Measurements from ENCODE around the gene SLC47A2.

SLC47A2 gene

DNA sequence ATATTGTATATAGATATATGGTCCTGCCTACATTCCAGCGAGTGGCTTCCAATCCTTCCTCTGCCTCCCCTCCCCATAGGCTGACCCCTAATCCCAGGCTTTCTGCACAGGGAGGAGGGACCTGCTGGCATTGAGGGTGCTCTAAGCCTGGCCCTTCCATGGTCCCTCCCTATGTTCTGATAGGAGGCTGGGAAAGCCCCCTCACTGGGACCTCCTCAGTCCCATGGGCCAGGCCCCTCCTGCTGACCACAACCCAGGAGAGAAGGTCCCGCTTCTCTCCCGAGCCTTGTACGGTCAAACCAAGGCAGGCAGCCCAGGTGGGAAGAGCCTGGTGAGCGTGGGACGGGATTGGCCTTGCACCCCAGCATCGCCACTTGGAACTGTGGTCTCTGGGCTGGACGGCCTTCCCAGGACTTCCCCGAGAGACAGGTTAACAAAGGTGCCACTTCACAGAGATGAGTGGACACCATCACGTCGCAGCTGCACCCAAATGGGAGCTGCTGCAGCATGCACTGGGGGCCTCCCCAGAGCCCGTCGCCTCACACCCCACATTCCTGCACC is 30.9 kb upstream of the SLC47A2 start:
- DNase-seq (ENCODE audit: low read depth): no peak

DNA sequence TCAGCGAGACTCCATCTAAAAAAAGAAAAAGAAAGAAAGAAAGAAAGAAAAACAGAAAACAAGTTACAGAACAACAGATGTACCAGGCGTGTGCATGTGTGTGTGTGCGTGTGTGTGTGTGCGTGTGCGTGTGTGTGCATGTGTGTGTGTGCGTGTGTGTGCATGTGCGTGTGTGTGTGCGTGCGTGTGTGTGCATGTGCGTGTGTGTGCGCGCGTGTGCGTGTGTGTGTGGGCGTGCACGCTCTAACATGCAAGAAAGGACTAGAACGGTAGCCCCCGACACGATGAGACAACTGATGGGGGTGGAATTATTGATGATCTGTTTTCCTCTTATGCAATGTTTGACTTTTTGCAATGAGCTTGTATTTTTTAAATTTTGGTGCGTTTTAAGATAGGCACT is 30.1 kb upstream of the SLC47A2 start:
- no peak for DNase-seq (ENCODE audit: low read depth)

DNA sequence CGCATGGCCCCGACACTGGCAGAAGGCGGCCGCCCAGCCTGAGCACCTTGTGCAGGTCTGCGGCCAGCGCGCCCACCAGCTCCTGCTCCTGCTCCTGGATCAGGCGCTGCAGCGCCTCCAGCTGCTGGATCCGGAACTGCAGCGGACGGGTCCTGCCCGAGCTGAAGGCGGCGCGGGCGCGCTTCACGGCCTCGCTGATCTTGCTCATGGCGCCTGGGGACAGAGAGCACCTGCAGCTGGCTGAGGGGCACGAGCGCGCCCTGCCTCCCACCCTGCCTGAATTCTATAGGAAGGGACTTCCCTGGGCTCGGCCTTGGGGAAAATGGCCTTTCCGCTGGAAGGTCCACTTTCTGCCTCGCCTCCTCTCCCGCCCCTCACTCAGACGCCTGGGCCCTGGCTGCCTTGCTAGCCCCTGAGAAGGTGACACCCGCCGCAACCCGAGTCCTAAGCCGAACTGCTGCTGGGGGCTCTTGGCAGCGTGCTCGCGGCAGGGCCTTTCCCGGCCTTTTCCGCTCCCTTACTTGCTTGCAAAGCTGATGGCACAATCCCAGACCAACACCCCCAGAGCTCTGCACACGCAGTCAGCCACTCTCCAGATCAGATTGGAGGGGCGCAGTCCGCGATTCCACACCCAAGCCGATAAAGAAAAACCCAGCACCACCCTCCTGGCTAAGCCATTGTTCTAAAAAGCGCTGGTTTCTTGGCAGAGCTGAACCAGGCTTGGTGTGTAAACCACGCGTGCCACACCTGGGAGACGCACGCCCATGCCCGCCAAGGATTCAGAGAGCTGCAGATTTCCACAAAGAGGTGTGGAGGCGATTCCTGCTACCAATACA is 28.8 kb upstream of the SLC47A2 start:
- peak; percentile 60 for DNase-seq (ENCODE audit: low read depth)

DNA sequence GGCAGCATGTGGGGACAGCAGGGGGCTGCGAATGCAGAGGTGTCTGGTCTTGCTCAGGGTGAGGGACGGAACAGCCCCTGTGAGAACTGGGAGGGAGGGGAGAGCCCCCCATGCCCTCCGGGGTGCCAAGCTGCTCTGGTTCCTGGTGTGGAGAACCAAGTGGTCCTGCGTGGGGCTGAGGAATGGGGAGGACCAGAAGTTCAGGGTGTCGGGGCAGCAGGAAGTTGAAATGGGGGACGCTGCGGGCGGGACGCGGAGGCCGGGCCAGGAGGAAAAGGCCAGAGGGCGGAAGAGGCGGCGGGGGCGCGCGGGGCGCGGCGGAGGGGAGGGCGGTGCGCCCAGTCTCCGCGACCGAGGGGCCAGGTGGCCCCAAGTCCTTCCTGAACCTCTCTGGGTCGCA is 28.1 kb upstream of the SLC47A2 start:
- DNase-seq (ENCODE audit: low read depth): no peak

DNA sequence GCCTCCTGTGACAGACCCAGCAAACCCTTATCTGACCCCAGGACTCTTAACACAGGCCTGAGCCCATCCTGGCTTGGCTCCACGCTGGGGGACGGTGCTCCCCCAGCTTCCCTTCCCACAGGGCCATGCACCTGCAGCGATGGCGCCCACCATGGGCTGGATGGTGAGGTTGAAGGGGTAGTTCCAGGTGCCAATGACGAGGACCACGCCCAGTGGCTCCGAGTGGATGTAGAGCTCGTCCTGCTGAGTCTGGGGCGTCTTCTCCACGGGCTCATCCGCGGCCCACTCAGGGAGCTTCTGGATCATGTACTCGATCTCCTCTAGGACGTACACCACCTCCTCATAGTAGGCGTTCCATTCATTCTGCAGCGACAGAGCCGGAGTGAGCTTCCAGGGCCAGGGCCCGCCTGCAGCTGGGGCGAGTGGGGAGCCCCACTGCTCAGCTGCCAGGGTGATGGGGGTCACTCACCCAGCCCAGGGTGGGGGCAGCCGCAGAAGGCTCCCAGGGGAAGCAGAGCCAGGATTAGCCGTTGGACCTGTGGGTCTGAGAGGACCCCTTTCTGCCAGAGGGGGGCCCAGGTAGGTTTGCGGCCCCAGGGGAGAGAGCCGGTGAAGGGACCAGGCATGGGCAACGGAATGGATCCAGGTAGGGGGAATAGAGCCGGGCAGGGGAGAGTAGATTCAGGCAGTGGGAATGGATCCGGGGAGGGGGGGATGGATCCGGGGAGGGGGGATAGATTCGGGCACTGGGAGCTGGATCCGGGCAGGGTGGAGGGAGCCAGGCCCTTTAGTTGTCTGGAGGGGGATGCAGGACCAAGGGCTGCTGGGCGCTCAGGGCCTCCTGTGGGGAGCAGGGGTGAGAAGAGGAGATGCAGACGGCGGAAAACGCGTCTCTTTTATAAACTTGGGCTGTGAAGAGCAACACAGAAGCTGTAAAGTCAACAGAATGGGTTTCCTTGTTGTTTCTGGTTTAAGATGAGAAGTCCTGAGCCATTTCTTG is 27.0 kb upstream of the SLC47A2 start:
- no peak for DNase-seq (ENCODE audit: low read depth)

DNA sequence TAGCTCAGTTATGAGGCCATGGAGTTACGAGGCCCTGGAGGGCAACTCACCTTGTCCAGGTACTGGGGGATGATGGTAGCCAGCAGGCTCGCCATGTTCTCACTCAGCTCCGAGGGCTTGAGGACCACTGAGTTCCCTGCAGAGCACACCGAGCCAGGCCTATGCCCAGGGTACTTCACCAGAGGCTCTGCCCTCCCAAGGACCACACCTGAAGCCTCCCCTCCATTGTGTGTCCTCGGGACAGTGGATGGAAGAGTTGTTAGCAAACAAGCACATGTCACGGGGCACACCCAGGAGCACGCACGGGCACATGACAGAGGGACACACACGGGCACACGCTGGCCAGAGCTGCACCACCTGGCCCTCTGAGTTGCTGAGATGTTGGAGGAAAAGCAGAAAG is 26.1 kb upstream of the SLC47A2 start:
- DNase-seq (ENCODE audit: low read depth): no peak

DNA sequence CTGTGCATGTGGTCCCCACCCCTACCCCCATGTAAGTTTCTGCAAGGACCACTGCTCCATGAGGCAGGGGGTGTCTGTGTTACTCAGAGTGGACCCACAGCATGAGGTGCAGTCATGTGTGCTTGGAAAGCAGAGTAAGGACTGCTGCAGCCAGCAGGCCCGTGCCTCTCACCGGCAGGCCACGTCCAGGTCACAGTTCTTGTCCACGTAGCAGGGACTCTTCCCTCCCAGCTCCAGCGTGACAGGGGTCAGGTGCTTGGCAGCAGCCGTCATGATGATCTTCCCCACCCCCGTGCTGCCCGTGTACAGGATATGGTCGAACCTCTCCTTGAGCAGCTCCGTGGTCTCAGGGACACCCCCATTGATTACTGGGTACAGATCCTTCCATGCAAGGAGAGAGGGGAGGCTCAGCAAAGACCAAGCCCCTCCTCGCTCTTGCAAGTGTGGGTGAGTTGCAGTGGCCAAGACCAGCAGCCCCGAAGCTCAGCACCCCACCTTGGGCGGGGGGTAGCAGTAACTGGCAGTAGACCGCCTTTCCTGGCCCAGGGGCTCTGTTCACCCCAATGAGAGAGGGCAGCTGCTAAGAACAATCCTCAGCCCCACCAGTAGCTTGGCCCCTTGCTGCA is 25.6 kb upstream of the SLC47A2 start:
- no peak for DNase-seq (ENCODE audit: low read depth)

DNA sequence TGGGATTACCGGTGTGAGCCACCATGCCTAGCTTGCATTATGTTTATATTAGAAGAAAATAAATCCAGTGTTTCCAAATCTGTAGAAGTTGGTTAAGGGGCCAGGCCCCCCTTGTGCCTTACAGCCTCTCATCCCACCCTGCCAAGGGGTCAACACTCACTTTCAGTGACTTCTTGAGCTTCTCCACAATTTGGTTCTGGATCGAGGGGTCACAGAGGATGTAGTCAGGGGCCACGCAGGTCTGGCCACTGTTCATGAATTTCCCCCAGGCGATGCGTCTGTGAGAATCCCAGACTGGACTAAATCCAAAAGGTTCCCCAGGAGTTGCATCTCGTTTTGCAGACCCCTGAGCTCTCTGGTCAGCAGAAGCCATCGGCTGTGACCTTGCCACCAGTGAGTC is 24.5 kb upstream of the SLC47A2 start:
- no peak for DNase-seq (ENCODE audit: low read depth)

DNA sequence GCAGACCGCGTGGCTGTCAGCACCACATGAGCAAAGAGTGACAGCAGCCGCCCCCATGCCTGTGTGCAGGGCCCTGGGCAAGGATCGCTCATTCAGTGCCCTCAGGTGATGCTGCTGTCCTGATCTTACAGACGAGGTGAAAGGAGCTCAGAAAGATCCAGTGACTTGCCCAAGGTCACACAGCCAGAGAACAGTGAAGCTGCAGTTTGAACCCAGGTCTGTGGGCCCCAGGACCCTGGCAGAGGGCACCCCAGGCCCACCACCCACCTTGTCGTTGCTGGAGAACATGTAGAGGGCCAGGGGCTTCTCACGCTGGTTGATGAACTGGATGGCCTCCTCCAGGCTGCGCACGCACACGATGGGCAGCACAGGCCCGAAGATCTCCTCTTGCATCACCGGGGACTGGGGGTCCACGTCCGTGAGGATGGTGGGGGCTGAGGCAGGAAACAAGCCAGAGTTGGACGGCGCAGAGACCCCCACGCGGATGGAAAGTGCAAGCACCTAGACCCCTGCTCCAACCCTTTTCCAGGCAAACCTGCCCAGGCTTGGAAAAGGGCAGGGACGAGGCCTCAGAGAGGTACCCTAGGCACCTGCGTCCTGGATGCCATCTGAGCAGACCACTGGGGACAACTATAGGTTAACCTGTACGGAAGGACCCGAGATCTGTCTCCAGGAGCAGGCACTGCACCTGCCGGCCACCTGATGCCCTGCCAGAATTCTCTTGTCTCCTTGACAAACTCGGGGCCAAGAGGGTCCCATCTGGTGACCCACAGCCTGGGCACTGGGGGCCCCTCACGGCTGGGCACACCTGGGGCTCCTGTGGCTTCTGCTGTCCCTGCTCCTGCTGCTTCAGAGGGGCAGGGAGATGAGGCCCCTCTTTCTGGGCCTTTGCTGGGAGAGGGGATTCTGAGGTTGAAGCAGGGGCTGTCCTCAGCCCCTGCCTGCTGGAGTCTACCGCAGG is 23.1 kb upstream of the SLC47A2 start:
- DNase-seq (ENCODE audit: low read depth): no peak

DNA sequence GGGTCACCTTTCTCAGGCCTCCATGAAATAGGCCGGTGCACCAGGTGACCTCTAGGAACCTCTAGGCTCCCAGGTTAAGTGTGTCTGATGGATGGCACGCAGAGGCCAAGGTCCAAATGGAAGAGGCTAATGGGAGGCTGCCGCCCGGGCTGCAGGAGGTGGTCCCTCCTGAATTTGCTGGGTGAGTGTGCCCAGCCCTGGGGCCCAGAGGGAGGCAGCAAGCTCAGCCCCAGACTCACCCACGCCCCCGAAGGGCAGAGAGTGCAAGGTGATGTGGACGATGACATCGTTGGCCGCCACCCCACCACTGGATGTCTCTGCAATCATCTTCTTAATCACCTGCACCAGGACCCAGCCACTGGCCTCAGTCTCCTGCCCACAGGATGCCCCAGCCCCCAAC is 22.4 kb upstream of the SLC47A2 start:
- DNase-seq (ENCODE audit: low read depth): no peak

DNA sequence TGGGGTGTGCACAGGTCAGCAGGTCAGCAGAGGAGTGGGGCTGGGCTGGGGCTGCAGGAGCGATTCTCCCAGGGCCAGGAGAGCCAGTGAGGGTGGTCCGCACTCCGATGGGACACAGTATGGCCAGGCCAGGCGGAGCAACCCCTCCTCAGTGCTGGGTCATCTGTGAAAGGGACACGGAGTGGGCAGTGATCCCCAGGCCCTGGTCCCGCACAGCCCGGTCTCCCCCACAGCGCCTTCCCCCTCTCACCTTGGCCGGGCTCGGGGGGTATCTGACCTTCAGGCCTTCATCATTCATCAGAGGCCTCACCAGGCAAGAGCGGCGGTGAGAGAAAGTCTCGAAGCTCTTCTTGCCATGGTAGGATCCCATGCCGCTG is 21.7 kb upstream of the SLC47A2 start:
- DNase-seq (ENCODE audit: low read depth): no peak

DNA sequence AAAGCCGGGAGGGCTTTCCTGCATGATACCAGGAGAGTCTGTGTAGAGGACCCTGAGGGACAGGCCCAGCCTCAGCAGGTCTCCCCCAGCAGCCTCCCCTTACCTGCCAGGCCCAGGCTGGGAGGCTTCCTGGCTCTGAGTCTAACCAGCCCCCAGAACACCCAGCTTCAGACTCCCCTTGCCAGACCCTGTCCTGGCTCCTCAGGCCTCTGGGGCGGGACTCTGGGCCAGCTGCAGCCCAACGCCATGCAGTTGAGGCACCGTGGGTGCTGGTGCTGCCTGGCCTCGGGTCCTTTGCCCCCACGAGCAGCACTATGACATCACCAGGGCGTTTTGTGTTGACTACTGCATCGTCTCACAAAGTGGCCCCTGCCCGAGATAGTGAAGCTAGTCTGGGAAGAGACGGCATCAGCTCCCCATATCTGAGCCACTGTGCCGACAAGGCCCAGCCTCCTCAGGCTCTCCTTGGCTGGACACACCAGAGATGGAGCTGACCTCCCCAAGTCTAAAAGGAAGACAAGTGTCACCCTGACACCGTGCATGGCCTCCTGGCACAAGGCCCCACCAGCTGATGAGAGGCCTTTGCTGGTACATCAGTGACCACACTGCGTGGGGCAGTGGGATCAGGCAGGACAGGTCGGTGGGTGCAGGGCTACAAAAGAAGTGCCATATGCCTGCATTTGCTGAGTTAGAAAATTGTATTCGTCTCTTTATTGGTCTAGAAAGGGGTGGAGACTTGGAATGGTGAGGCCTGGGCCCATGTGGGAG is 21.1 kb upstream of the SLC47A2 start:
- DNase-seq (ENCODE audit: low read depth): no peak

DNA sequence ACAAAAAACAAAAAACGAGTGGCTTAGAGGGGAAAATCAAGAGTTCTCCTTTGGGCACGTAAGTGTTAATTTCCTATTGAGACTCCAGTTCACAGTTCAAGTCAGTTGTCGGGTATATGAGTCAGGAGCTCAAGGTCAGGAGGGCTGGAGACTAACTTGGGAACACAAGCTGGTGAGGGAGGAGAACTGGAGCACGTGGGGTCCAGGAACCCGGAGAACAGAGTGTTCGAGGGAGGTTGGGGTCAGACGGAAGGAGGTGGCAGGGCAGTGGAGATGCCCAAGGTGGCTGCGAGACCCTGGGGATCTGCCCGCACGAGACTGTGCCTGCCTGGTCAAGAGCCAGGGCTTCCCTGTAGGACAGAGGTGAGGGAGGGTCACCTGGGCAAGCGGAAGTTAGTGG is 19.7 kb upstream of the SLC47A2 start:
- no peak for DNase-seq (ENCODE audit: low read depth)

DNA sequence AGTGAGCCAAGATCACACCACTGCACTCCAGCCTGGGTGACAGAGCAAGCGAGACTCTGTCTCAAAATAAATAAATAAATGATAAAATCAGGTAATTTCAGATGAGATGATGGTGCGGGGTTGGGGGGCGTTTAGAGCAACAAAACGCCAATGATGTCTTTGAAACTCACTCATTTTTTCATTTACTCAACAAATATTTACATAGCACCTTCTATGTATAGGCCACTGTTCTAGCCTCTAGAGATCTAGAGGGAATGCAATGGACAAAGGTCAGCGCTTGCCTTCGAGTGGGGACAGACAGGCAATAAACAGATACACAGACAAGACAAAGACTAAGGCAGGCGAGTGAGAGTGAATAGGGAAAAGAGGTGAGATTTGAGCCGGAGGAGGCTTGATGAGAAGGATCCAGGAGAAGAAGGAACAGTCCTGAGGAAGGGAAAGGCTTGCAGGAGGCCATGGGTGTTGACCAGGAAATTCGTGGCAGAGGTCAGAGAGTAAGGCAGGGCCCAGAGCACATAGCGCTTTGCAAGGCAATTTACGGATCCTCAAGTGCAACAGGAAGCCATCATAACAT is 17.7 kb upstream of the SLC47A2 start:
- DNase-seq (ENCODE audit: low read depth): no peak

DNA sequence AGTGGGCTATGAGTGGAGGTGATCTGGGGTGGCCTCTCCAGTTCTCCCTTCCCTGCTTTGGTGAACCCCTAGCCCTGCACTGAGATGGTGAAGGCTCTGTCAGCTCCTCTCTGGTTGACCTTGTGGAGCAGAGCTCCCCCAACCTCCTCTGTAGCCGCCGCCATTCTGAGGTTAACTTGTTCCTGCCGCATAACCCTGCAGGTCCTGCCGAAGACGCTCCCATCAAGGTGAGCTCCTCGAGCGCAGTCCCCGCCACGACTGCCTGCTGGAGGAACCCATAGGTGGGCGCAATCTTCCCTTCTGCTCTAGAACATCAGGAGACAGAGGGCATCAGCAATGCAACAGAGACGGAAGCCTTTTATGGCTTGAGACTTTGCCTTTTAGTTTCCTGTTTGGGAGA is 15.2 kb upstream of the SLC47A2 start:
- no peak for DNase-seq (ENCODE audit: low read depth)

DNA sequence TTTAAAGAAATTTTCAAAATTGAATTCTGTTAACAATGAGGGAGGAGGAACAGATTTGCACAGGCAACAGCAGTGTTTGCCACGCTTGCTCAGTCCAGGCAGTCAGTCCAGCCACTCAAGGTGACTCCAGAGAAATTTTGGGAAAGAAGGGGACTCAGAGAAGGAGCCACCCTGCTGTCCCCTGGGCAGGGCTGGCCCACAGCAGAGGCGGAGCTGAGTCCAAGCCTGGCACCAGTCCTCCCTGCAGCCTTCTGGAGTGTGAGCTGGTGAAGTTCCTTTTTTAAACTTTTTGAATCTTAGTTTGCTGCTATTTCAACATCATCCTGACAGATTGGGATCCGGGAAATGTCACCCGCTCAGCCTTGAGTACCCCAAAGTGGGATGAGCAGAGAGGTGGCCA is 14.5 kb upstream of the SLC47A2 start:
- no peak for DNase-seq (ENCODE audit: low read depth)

DNA sequence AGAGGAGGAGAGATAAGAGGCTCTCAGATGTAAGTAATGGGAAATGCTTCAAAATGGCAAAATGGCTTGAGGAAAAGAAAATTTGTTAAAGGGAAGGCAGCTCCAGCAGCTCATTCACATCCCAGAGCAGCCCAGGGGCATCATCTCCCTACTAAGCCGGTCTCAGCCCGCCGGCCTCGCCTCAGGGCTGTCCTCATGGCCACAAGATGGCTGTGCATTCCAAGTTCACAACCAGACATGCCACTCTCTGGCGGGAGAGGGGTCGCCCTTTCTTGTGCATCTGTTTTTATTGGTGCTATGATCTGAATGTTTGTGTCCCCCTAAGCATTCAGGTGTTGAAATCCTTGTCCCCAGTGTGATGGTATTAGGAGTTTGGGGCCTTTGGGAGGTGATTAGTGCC is 13.5 kb upstream of the SLC47A2 start:
- DNase-seq (ENCODE audit: low read depth): no peak

DNA sequence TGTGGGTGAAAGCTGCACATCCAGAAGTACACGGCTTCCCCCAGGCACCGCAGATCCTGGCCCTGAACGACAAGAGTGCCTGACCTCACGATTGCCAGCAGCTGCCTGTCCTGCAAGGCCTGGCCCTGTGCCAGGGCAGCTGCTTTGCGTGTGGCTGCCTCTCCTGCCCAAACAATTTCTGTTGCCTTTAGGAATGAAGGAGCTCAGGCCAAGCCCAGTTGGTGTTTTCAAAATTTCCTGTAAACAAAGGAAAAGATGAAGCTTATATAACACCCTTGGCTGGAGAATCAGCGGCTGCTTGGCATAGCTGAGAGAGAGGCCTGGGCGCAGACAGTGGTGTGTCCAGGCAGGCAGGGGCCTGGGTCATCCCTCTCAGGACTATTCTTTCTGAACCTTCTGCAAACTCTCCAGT is 11.7 kb upstream of the SLC47A2 start:
- peak; percentile 83 for DNase-seq (ENCODE audit: low read depth)

DNA sequence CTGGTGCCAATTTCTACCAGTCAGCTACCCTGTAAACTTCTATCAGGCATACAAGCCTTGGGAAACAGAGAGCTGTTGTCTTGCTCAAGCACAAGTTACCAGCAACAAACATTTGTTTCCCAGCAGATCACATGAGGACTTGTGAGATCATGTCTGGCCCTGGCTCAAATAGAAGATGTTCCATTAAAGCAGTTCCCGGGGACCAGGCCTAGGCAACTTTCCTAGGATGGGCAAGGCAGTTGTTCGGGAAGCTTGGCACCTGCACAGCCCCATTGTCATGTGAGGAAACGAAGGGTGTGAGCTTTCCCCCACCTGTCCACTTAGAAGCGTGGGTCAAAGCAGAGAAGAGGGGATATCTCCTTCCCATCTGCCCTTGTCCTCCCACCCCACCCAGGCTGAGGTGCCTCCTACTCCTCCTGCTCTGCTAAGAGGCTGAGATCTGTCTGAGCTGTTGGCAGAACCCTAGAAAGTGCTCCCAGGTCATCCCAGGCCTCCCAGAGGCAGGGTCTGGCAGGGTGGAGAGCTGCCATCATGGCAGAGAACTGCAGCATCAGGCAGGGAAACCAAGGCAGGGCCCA is 11.2 kb upstream of the SLC47A2 start:
- DNase-seq (ENCODE audit: low read depth): peak; percentile 58

Measured in EH (cell line).